Measurements from ENCODE around the gene IQCF2. TPM values are rescaled to one million over a fixed set of nuclear protein-coding genes. Genes with fewer than 3 reads are reported as not detected.

The IQCF2 gene
- total RNA-seq, 1 experiment from 2014 or later = not detected

DNA sequence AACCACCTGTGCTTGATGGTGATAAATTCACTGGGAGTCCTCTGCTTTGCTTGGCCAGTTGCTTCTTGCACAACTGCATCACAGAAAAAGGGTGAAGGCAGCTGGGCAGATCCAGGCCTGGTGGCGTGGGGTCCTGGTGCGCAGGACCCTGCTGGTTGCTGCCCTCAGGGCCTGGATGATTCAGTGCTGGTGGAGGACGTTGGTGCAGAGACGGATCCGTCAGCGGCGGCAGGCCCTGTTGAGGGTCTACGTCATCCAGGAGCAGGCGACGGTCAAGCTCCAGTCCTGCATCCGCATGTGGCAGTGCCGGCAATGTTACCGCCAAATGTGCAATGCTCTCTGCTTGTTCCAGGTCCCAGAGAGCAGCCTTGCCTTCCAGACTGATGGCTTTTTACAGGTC is 31.1 kb upstream of the IQCF2 start:
- ChIA-PET POLR2A (no interaction called here), CTCF (no interaction called here)
- BruUV-seq (replicated peaks) = no TSS peak
- no peaks in the 10 kb centered on the region for H3K27me3 ChIP-seq (replicated peaks; ENCODE audit: control insufficient read depth, insufficient read depth, low read length)
- Mint-ChIP-seq H3K36me3 (ENCODE audit: insufficient read depth, unreplicated experiment) (no peaks in the 10 kb centered on the region), H3K9me3 (ENCODE audit: unreplicated experiment) (peaks cover 27% of the 10 kb centered on the region), H3K27ac (ENCODE audit: unreplicated experiment) (no peak overlapping the region), H3K4me3 (ENCODE audit: unreplicated experiment) (no peak overlapping the region), H3K27me3 (ENCODE audit: insufficient read depth, unreplicated experiment) (peaks cover 14% of the 10 kb centered on the region), H3K4me1 (ENCODE audit: low read depth, unreplicated experiment) (no peaks in the 10 kb centered on the region)
- DNase-seq = no peak
- TF ChIP-seq, protein P1, sequence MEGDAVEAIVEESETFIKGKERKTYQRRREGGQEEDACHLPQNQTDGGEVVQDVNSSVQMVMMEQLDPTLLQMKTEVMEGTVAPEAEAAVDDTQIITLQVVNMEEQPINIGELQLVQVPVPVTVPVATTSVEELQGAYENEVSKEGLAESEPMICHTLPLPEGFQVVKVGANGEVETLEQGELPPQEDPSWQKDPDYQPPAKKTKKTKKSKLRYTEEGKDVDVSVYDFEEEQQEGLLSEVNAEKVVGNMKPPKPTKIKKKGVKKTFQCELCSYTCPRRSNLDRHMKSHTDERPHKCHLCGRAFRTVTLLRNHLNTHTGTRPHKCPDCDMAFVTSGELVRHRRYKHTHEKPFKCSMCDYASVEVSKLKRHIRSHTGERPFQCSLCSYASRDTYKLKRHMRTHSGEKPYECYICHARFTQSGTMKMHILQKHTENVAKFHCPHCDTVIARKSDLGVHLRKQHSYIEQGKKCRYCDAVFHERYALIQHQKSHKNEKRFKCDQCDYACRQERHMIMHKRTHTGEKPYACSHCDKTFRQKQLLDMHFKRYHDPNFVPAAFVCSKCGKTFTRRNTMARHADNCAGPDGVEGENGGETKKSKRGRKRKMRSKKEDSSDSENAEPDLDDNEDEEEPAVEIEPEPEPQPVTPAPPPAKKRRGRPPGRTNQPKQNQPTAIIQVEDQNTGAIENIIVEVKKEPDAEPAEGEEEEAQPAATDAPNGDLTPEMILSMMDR (IDR thresholded peaks at IDR 0.05; ENCODE audit: insufficient read depth in 1 of 2, low read depth in 1 of 2, low read length in 1 of 2, severe bottlenecking in 1 of 2, unreplicated experiment in 1 of 2) = no peak
- intact Hi-C loops (cut with micrococcal nuclease; ENCODE audit: unreplicated experiment) = no loop called here
- H3K36me3 ChIP-seq (ENCODE audit: control insufficient read depth, insufficient read depth, low read length) = no peaks in the 10 kb centered on the region
- H3K4me1 ChIP-seq = no peaks in the 10 kb centered on the region
- H3K9me3 ChIP-seq = peaks cover 5% of the 10 kb centered on the region
- H3K4me3 ChIP-seq (ENCODE audit: low read depth, low read length) = no peak overlapping the region

DNA sequence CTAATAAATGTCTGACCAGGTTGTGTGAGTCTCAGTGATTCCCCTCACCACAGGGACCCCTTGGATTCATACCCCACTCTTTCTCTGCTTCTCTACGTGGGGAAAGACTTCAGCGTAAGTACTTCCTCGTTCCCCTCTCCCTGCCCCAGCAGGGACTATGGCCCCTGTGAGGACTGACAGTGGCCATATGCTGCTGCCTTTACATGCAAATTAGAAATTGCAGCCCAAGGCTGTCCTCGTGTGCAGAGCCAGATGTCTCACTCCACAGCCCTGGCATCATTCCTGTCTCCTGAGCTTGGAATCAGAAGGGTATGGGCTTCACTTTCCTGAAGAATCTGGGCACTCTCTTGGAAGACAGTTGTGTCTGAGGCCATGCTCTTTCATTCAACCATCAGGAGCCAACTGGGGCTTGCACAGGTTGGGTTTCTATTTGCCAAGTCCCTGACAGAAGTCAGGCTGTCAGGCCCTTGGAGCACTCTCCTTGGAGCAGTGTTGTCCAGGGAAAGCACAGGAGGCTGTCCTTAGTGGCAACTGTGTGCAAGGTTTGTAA is 30.5 kb upstream of the IQCF2 start:
- Histone ChIP-seq H3K36me3 (ENCODE audit: control insufficient read depth, insufficient read depth, low read length) (no peaks in the 10 kb centered on the region), H3K9me3 (peaks cover 5% of the 10 kb centered on the region), H3K27me3 (replicated peaks; ENCODE audit: control insufficient read depth, insufficient read depth, low read length) (no peaks in the 10 kb centered on the region), H3K4me3 (ENCODE audit: low read depth, low read length) (no peak overlapping the region), H3K4me1 (no peaks in the 10 kb centered on the region)
- H3K36me3 Mint-ChIP-seq (ENCODE audit: insufficient read depth, unreplicated experiment) = no peaks in the 10 kb centered on the region
- peaks cover 27% of the 10 kb centered on the region for H3K9me3 Mint-ChIP-seq (ENCODE audit: unreplicated experiment)
- H3K27ac Mint-ChIP-seq (ENCODE audit: unreplicated experiment) = no peak overlapping the region
- intact Hi-C loops (cut with micrococcal nuclease; ENCODE audit: unreplicated experiment) = no loop called here
- no peak overlapping the region for H3K4me3 Mint-ChIP-seq (ENCODE audit: unreplicated experiment)
- no TSS peak for BruUV-seq (replicated peaks)
- DNase-seq = no peak
- ChIA-PET POLR2A (no interaction called here), CTCF (no interaction called here)
- peaks cover 11% of the 10 kb centered on the region for H3K27me3 Mint-ChIP-seq (ENCODE audit: insufficient read depth, unreplicated experiment)
- H3K4me1 Mint-ChIP-seq (ENCODE audit: low read depth, unreplicated experiment) = no peaks in the 10 kb centered on the region
- TF ChIP-seq, protein P1 (IDR thresholded peaks at IDR 0.05; ENCODE audit: insufficient read depth in 1 of 2, low read depth in 1 of 2, low read length in 1 of 2, severe bottlenecking in 1 of 2, unreplicated experiment in 1 of 2) = no peak

DNA sequence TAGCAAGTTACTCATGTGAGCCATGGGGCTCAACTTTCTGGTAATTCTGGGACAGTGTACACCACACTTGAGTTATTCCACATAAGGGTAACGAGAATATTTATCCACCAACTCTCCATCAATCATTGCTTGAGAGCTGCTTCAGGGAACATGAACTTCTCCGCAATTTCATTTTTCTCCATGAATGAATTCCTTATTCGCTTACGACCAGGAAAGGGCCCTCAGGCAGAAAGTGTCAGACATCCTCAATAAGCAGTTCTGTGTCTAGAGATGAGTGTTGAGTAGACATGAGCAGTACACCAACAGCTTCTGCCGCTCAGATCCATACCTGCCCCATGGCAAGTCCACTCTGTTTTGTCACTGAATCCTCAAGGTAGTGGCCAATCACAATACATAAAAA is 24.8 kb upstream of the IQCF2 start:
- no TSS peak for BruUV-seq (replicated peaks)
- Mint-ChIP-seq H3K4me1 (ENCODE audit: low read depth, unreplicated experiment) (no peaks in the 10 kb centered on the region), H3K9me3 (ENCODE audit: unreplicated experiment) (peaks cover 17% of the 10 kb centered on the region), H3K27me3 (ENCODE audit: insufficient read depth, unreplicated experiment) (peaks cover 19% of the 10 kb centered on the region), H3K4me3 (ENCODE audit: unreplicated experiment) (no peak overlapping the region), H3K36me3 (ENCODE audit: insufficient read depth, unreplicated experiment) (no peaks in the 10 kb centered on the region), H3K27ac (ENCODE audit: unreplicated experiment) (no peak overlapping the region)
- TF ChIP-seq, protein P1 (IDR thresholded peaks at IDR 0.05; ENCODE audit: insufficient read depth in 1 of 2, low read depth in 1 of 2, low read length in 1 of 2, severe bottlenecking in 1 of 2, unreplicated experiment in 1 of 2) = no peak
- Histone ChIP-seq H3K9me3 (peaks cover 5% of the 10 kb centered on the region), H3K27me3 (replicated peaks; ENCODE audit: control insufficient read depth, insufficient read depth, low read length) (no peaks in the 10 kb centered on the region; the same call in 1 of the 2 replicates), H3K4me1 (no peaks in the 10 kb centered on the region), H3K36me3 (ENCODE audit: control insufficient read depth, insufficient read depth, low read length) (no peaks in the 10 kb centered on the region), H3K4me3 (ENCODE audit: low read depth, low read length) (no peak overlapping the region)
- DNase-seq = no peak
- ChIA-PET POLR2A (no interaction called here), CTCF (no interaction called here)
- intact Hi-C loops (cut with micrococcal nuclease; ENCODE audit: unreplicated experiment) = no loop called here

All from Caco-2 (cell line).